Muscle layer of duodenum (tissue), 2 donors: Measurements from ENCODE around the gene C2orf76.

Experiments used
- H3K27ac ChIP-seq: one replicate; pipeline ENCODE4 v1.7.0; 2013; ENCODE audit warnings: mild to moderate bottlenecking, low read length
- H3K27me3 ChIP-seq: one replicate; pipeline ENCODE4 v1.7.0; 2013; ENCODE audit warnings: low read depth, mild to moderate bottlenecking, control low read depth, low read length
- H3K36me3 ChIP-seq, 2 donors: one replicate each; pipeline ENCODE4 v1.7.0; 2013; ENCODE audit warnings: low read length in 2 of 2, control low read depth in 1 of 2, mild to moderate bottlenecking in 1 of 2; ENCODE audit not compliant: insufficient read depth in 2 of 2, control insufficient read depth in 1 of 2
- H3K4me1 ChIP-seq, 2 donors: one replicate each; pipeline ENCODE4 v1.7.0; 2013; ENCODE audit warnings: low read length in 2 of 2, mild to moderate bottlenecking in 2 of 2, control low read depth in 1 of 2, moderate library complexity in 1 of 2; ENCODE audit not compliant: insufficient read depth in 2 of 2, control insufficient read depth in 1 of 2
- H3K4me3 ChIP-seq, 2 donors: one replicate each; pipeline ENCODE4 v1.7.0; 2013; ENCODE audit warnings: low read length in 2 of 2, low read depth in 1 of 2, mild to moderate bottlenecking in 1 of 2
- H3K9me3 ChIP-seq, 2 donors: one replicate each; pipeline ENCODE4 v1.7.0; 2013; ENCODE audit warnings: low read length in 2 of 2, control low read depth in 1 of 2, mild to moderate bottlenecking in 1 of 2; ENCODE audit not compliant: control insufficient read depth in 1 of 2
- donor health status: healthy.

Gene C2orf76

GRCh38 chr2:119257198-119257597, 109.4 kb downstream of the C2orf76 start:
- peaks cover 0 to 8% of the 10 kb centered on the region in 2 donors for H3K36me3 ChIP-seq
- no peaks in the 10 kb centered on the region for H3K4me1 ChIP-seq
- no peak overlapping the region for H3K27ac ChIP-seq
- H3K4me3 ChIP-seq: no peak overlapping the region
- no peaks in the 10 kb centered on the region for H3K27me3 ChIP-seq
- H3K9me3 ChIP-seq: no peaks in the 10 kb centered on the region

- H3K27me3 ChIP-seq: no peaks in the 10 kb centered on the region
- H3K4me3 ChIP-seq: no peak overlapping the region
- H3K27ac ChIP-seq: no peak overlapping the region
Observed at GRCh38 chr2:119256582-119256921, 110.1 kb downstream of the C2orf76 start.

GRCh38 chr2:119255760-119256581, 110.7 kb downstream of the C2orf76 start:
- no peaks in the 10 kb centered on the region for H3K9me3 ChIP-seq
- no peaks in the 10 kb centered on the region for H3K27me3 ChIP-seq
- peaks cover 0 to 8% of the 10 kb centered on the region in 2 donors for H3K36me3 ChIP-seq
- no peak overlapping the region for H3K4me3 ChIP-seq
- H3K27ac ChIP-seq: no peak overlapping the region
- no peaks in the 10 kb centered on the region for H3K4me1 ChIP-seq

More at GRCh38 chr2:119256582-119256921, 110.1 kb downstream of the C2orf76 start:
- Histone ChIP-seq H3K9me3 (no peaks in the 10 kb centered on the region), H3K36me3 (peaks cover 0 to 8% of the 10 kb centered on the region in 2 donors), H3K4me1 (no peaks in the 10 kb centered on the region)

DNA sequence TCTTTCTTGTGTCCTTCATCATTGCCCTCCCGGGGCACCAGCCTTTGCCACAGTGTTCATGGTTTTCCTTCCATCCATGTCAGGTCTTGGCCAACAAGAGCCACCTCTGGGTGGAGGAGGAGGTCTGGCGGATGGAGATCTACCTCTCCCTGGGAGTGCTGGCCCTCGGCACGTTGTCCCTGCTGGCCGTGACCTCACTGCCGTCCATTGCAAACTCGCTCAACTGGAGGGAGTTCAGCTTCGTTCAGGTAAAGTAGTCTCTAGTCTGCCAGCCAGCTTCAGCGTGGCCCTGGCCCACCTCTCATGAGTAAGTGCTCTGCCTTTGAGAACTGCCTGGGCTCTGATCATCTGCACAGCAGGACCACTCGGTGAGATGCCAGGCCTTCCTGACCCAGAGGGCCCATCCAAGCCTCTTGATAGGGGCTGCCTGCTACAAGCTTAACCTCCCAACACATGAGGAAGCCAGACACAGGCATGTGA, 112.0 kb downstream of the C2orf76 start:
- H3K4me1 ChIP-seq: no peaks in the 10 kb centered on the region
- H3K36me3 ChIP-seq: peaks cover 0 to 8% of the 10 kb centered on the region in 2 donors
- H3K4me3 ChIP-seq: no peak overlapping the region
- H3K27ac ChIP-seq: no peak overlapping the region
- H3K9me3 ChIP-seq: no peaks in the 10 kb centered on the region
- no peaks in the 10 kb centered on the region for H3K27me3 ChIP-seq

GRCh38 chr2:119253760-119254600, 112.7 kb downstream of the C2orf76 start:
- no peak overlapping the region for H3K4me3 ChIP-seq
- H3K27me3 ChIP-seq: no peaks in the 10 kb centered on the region
- peaks cover 0 to 8% of the 10 kb centered on the region in 2 donors for H3K36me3 ChIP-seq
- H3K27ac ChIP-seq: no peak overlapping the region
- no peaks in the 10 kb centered on the region for H3K9me3 ChIP-seq
- H3K4me1 ChIP-seq: no peaks in the 10 kb centered on the region

- H3K36me3 ChIP-seq: peaks cover 0 to 8% of the 10 kb centered on the region in 2 donors
- H3K4me1 ChIP-seq: no peaks in the 10 kb centered on the region
- H3K27me3 ChIP-seq: no peaks in the 10 kb centered on the region
- no peak overlapping the region for H3K4me3 ChIP-seq
- H3K27ac ChIP-seq: no peak overlapping the region
- H3K9me3 ChIP-seq: no peaks in the 10 kb centered on the region
Observed at GRCh38 chr2:119253114-119253702, 113.4 kb downstream of the C2orf76 start.
